A673 (cell line): ENCODE data around the gene TMC4. TPM values are rescaled to one million over a fixed set of nuclear protein-coding genes. Genes with fewer than 3 reads are reported as not detected.
"Not testable (repeated sequence)": the region's sequence is repeated elsewhere in the genome, so short reads cannot be mapped to it uniquely, and the experiment has no call there.

Source experiments
- Bru-seq: library from RNA; stranded (reverse); fragments of 400-500 nt; gene quantifications from one replicate; lab custom pipeline; 2021; lab: Mats Ljungman, UMichigan
- BruChase-seq, 2 experiments: library from RNA; stranded (reverse); fragments of 400-500 nt; gene quantifications; one replicate each; lab custom pipeline; 2021; lab: Mats Ljungman, UMichigan
- BruUV-seq: library from RNA; stranded (reverse); fragments of 400-500 nt; replicated peaks from 2 replicates; lab custom pipeline; 2021; lab: Mats Ljungman, UMichigan
- CTCF ChIA-PET: fragments of 300-600 bp; sonication (Branson Sonifier 250); formaldehyde crosslinking; loops from one replicate; lab custom pipeline; 2022; ENCODE audit warnings: antibody characterized with exemption; lab: Charles Lee
- POLR2A ChIA-PET: fragments of 300-600 bp; sonication (Branson Sonifier 250); formaldehyde crosslinking; loops from one replicate; lab custom pipeline; 2022; ENCODE audit warnings: antibody characterized with exemption; ENCODE audit not compliant: low non-redundant PET; lab: Charles Lee
- DNase-seq: peaks from one replicate; pipeline ENCODE4 v3.0.0-alpha.2; 2015; ENCODE audit warnings: low spot score
- H3K27ac ChIP-seq: fragments of 200-600 bp; sonication (generic); 2 replicates; pipeline ENCODE4 v1.5.1; 2016; ENCODE audit warnings: mixed run types, low read depth, mild to moderate bottlenecking, mixed read lengths, antibody characterized with exemption, low read length; ENCODE audit not compliant: poor library complexity, severe bottlenecking
- H3K27me3 ChIP-seq: fragments of 200-600 bp; sonication (generic); replicated peaks from 2 replicates; pipeline ENCODE4 v1.6.1; 2017; ENCODE audit warnings: mixed run types, low read depth, mild to moderate bottlenecking, mixed read lengths, antibody characterized with exemption, low read length; ENCODE audit not compliant: insufficient read depth, poor library complexity
- H3K36me3 ChIP-seq: fragments of 200-600 bp; sonication (generic); 2 replicates; pipeline ENCODE4 v1.6.1; 2016; ENCODE audit warnings: mixed run types, mild to moderate bottlenecking, mixed read lengths, antibody characterized with exemption, low read length; ENCODE audit not compliant: insufficient read depth, poor library complexity, severe bottlenecking
- H3K4me1 ChIP-seq: fragments of 200-600 bp; sonication (generic); 2 replicates; pipeline ENCODE4 v1.6.1; 2017; ENCODE audit warnings: mixed run types, mild to moderate bottlenecking, mixed read lengths, antibody characterized with exemption, low read length; ENCODE audit not compliant: insufficient read depth, poor library complexity, severe bottlenecking
- H3K4me3 ChIP-seq: fragments of 200-600 bp; sonication (generic); 2 replicates; pipeline ENCODE4 v1.5.1; 2016; ENCODE audit warnings: low read depth, mixed run types, mild to moderate bottlenecking, mixed read lengths, low read length; ENCODE audit not compliant: poor library complexity, severe bottlenecking
- H3K9me3 ChIP-seq: fragments of 200-600 bp; sonication (generic); 2 replicates; pipeline ENCODE4 v1.6.1; 2016; ENCODE audit warnings: mixed run types, low read depth, mild to moderate bottlenecking, mixed read lengths, antibody characterized with exemption, low read length; ENCODE audit not compliant: poor library complexity, severe bottlenecking
- EZH2 ChIP-seq: fragments of 200-600 bp; sonication (generic); IDR thresholded peaks from 2 replicates; pipeline ENCODE4 v1.6.1; 2017; ENCODE audit warnings: borderline replicate concordance, low read depth, mild to moderate bottlenecking, mixed read lengths, antibody characterized with exemption, low read length; ENCODE audit not compliant: poor library complexity, severe bottlenecking
- intact Hi-C: fragments of 100-400 bp; cut with micrococcal nuclease; formaldehyde crosslinking; loops from one replicate; pipeline ENCODE4 v1.10.0; 2022; ENCODE audit not compliant: unreplicated experiment
- long read RNA-seq: library from polyadenylated mRNA; stranded (forward); transcript quantifications from one replicate; pipeline ENCODE4 v2.0.0, GENCODE V29; 2022
- total RNA-seq: library from RNA; stranded (reverse); gene quantifications from 2 replicates; pipeline ENCODE4 v1.2.3, GENCODE V29; 2021
- TF ChIP-seq, protein P1 (sequence below): fragments of 300-800, 200-600 bp; sonication (generic); conservative IDR thresholded peaks from 2 replicates; pipeline ENCODE4 v1.5.1; 2017; ENCODE audit warnings: low read depth, mild to moderate bottlenecking, antibody characterized with exemption, low read length, moderate library complexity, mixed read lengths

The TMC4 gene, protein sequence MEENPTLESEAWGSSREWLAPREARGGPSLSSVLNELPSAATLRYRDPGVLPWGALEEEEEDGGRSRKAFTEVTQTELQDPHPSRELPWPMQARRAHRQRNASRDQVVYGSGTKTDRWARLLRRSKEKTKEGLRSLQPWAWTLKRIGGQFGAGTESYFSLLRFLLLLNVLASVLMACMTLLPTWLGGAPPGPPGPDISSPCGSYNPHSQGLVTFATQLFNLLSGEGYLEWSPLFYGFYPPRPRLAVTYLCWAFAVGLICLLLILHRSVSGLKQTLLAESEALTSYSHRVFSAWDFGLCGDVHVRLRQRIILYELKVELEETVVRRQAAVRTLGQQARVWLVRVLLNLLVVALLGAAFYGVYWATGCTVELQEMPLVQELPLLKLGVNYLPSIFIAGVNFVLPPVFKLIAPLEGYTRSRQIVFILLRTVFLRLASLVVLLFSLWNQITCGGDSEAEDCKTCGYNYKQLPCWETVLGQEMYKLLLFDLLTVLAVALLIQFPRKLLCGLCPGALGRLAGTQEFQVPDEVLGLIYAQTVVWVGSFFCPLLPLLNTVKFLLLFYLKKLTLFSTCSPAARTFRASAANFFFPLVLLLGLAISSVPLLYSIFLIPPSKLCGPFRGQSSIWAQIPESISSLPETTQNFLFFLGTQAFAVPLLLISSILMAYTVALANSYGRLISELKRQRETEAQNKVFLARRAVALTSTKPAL
- total RNA-seq = 0.58 and 0.96 TPM in 2 replicates
- Bru-seq, nascent RNA = percentile 2 among the genes with signal in this experiment
- BruChase-seq, experiment 1, labeled RNA remaining after a 2-hour chase = percentile 12 among the genes with signal in this experiment
- percentile 22 among the genes with signal in this experiment for BruChase-seq, experiment 2, labeled RNA remaining after a 6-hour chase
- long read RNA-seq, partial matches to known transcripts = 0 of 2 reads
- long read RNA-seq, other reads (novel, unspliced or antisense) = 2 of 2 reads

DNA sequence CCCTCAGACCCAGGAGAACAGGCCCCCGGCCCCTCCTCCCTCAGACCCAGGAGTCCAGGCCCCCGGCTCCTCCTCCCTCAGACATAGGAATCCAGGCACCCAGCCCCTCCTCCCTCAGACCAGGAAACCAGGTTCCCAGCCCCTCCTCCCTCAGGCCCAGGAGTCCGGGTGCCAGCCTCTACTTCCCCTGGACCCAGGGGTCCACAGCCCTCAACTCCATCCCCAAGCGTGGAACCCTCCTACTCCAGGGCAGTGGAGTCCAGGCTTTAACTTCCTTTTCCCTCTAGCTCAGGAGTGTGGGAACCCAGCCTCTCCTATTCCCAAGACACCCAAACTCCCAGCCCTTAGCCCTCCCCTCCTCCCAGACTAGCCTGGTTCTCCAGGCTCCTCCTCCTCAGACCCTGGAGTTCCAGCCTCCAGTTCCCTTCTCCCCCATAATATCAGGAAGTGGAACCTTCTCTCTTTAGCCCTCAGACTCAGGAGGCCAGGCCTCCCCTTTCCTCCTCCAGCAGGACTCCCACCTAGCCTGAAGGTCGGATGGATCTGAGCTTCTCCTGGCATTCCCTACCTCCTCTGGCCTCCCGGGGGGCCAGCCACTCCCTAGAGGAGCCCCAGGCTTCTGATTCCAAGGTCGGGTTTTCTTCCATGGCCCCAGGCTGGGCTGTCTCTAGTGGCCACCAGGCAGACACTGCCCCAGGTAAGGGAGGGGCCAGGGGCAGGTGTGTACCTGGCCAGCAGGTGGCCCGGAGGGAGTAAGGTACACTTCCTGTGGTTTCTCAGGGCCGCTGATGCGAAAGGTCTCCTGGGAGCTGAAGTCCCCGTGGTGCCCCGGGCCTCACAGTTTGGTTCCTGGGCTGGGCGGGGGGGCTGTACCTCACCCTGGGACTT is at the start of gene TMC4:
TSS of gene TMC4 (minus strand) at position 690 of the 888 bp plus-strand sequence. CDS start at position 647, 43 bp downstream.
- intact Hi-C loops = no loop called here
- CTCF ChIA-PET = interaction anchor here (0.7 kb wide), 1 partner anchor 201 kb away, joined by 3 read pairs; no protein-coding TSS in a partner anchor
- Histone ChIP-seq H3K4me3 (no peak within 1 kb of the TSS), H3K4me1 (peaks cover 8% of the 10 kb centered on the region), H3K27ac (no peak within 1 kb of the TSS), H3K27me3 (no peaks in the 10 kb centered on the region), H3K9me3 (no peaks in the 10 kb centered on the region), H3K36me3 (no peaks in the 10 kb centered on the region)
- DNase-seq = peak; percentile 63
- TF ChIP-seq, protein P1, sequence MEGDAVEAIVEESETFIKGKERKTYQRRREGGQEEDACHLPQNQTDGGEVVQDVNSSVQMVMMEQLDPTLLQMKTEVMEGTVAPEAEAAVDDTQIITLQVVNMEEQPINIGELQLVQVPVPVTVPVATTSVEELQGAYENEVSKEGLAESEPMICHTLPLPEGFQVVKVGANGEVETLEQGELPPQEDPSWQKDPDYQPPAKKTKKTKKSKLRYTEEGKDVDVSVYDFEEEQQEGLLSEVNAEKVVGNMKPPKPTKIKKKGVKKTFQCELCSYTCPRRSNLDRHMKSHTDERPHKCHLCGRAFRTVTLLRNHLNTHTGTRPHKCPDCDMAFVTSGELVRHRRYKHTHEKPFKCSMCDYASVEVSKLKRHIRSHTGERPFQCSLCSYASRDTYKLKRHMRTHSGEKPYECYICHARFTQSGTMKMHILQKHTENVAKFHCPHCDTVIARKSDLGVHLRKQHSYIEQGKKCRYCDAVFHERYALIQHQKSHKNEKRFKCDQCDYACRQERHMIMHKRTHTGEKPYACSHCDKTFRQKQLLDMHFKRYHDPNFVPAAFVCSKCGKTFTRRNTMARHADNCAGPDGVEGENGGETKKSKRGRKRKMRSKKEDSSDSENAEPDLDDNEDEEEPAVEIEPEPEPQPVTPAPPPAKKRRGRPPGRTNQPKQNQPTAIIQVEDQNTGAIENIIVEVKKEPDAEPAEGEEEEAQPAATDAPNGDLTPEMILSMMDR = no peak
- no peak for TF ChIP-seq EZH2
- POLR2A ChIA-PET = no interaction called here
- no TSS peak for BruUV-seq

DNA sequence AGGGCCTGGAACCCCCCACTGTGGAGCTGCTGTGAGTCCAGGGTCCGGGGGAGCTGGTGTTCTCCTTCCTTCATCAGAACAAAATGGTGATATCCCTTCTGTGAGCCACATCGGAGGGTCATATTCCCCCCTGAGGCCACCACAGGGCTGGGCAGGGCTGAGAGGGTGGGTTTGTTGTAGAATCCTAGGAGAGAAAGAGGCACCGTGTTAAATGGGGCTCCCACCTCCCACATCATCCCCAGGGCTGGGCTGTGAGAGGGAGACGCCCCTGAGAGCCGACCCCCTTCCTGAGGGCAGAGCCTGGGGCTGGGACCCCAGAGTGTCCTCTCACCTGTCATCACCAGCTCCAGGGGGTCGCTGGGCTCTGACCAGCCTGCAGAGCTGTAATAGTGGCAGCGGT is 49.0 kb upstream of the TMC4 start:
- CTCF ChIA-PET = not testable (repeated sequence)

DNA sequence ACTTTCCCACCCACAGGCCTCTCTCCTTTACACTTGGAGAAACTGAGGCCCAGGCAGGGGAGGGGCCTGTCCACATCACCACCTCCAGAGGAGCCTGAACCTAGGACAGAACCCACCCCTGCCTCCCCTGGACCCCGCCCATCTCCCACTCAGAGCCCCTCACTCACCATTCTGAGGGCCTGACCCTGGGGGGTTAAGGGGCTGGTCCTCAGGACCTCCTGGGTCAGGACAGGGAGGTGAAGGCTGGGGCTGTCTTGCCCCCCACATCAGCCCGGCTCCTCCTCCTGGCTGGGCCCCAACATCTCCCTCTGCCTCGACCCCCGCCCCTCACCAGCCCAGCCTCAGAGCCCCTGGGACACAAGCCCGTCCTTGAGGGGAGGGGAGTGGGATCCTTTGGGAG is 46.7 kb upstream of the TMC4 start:
- H3K27ac ChIP-seq, POLR2A ChIA-PET, intact Hi-C loops, H3K4me1 ChIP-seq, BruUV-seq, H3K9me3 ChIP-seq, H3K4me3 ChIP-seq, H3K36me3 ChIP-seq, CTCF ChIA-PET, H3K27me3 ChIP-seq, DNase-seq: not testable (repeated sequence)

More for the DNA sequence above, 49.0 kb upstream of the TMC4 start:
- H3K4me1 ChIP-seq, BruUV-seq, H3K27me3 ChIP-seq, H3K9me3 ChIP-seq, DNase-seq, H3K4me3 ChIP-seq, H3K36me3 ChIP-seq, H3K27ac ChIP-seq, POLR2A ChIA-PET: not testable (repeated sequence)
- intact Hi-C loops = loop anchor here (2.0 kb wide), 1 partner anchor 17 kb away; no protein-coding TSS in a partner anchor
